Gastrocnemius medialis (tissue), 4 donors: ENCODE data around the gene MEF2C.

Source experiments
- POLR2A ChIP-seq, 2 donors: fragments of 450-650 bp; IDR thresholded peaks; one replicate each; pipeline ENCODE4 v1.6.1; 2017; ENCODE audit warnings: antibody characterized with exemption in 2 of 2, mild to moderate bottlenecking in 2 of 2, moderate library complexity in 2 of 2
- TF ChIP-seq, protein P1 (sequence below), 5 experiments: fragments of 450-650 bp in 3 of 5; fragments of 200-600 bp in 2 of 5; sonication (generic) in 2 of 5; IDR thresholded peaks in 4 of 5; conservative IDR thresholded peaks in 1 of 5; 1 replicate in 4 of 5; 2 replicates in 1 of 5; pipeline ENCODE4 v1.5.1; 2016 to 2019; ENCODE audit warnings: antibody characterized with exemption in 5 of 5, mild to moderate bottlenecking in 3 of 5, moderate library complexity in 3 of 5

DNA sequence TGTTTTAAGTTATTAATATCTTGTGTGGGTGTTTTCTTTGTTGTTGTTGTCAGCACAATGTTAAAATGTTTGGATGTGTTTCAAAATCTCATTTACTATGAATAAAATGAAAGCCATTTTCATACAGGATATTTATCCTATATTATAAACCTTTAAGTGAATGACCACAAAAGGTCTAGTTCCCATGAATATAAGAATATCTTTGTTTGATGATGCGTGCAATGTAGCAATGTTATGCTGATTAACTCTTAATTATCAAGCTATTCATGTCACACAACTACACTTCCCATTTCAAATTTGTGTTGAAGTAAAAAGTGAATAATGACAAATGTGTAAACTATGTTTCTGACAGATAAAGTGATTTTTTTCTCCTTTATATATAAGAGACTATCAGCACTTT lies 59.8 kb downstream of the MEF2C start:
- TF ChIP-seq, protein P1, sequence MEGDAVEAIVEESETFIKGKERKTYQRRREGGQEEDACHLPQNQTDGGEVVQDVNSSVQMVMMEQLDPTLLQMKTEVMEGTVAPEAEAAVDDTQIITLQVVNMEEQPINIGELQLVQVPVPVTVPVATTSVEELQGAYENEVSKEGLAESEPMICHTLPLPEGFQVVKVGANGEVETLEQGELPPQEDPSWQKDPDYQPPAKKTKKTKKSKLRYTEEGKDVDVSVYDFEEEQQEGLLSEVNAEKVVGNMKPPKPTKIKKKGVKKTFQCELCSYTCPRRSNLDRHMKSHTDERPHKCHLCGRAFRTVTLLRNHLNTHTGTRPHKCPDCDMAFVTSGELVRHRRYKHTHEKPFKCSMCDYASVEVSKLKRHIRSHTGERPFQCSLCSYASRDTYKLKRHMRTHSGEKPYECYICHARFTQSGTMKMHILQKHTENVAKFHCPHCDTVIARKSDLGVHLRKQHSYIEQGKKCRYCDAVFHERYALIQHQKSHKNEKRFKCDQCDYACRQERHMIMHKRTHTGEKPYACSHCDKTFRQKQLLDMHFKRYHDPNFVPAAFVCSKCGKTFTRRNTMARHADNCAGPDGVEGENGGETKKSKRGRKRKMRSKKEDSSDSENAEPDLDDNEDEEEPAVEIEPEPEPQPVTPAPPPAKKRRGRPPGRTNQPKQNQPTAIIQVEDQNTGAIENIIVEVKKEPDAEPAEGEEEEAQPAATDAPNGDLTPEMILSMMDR (IDR thresholded peaks at IDR 0.05 in 4 of 5, conservative IDR thresholded peaks at IDR 0.05 in 1 of 5) = no peak
- no peak for TF ChIP-seq POLR2A (IDR thresholded peaks at IDR 0.05)
